RWPE2 (cell line): ENCODE measurements around the gene PCBP4.

Source experiments
- ATAC-seq: fragments of 200-7000 bp; cut with Tn5 transposase; 3 replicates; pipeline ENCODE4 v1.9.1; 2021; ENCODE audit warnings: low read depth
- DNase-seq: peaks from one replicate; pipeline ENCODE4 v3.0.0-alpha.2; 2020; ENCODE audit warnings: low spot score
- H3K27ac ChIP-seq: fragments of 450-650 bp; 2 replicates; pipeline ENCODE4 v1.5.1; 2017; ENCODE audit warnings: mild to moderate bottlenecking; ENCODE audit not compliant: poor library complexity, severe bottlenecking
- H3K27me3 ChIP-seq: fragments of 250-450 bp; sonication (Bioruptor Pico); 2 replicates; pipeline ENCODE4 v1.5.1; 2021; ENCODE audit warnings: mild to moderate bottlenecking, moderate library complexity; ENCODE audit not compliant: insufficient read depth, poor library complexity, severe bottlenecking
- H3K36me3 ChIP-seq: fragments of 250-450 bp; sonication (Bioruptor Pico); 2 replicates; pipeline ENCODE4 v1.5.1; 2020; ENCODE audit warnings: low read depth, mild to moderate bottlenecking, moderate library complexity
- H3K4me1 ChIP-seq: fragments of 250-450 bp; sonication (Bioruptor Pico); 2 replicates; pipeline ENCODE4 v1.5.1; 2021; ENCODE audit warnings: mild to moderate bottlenecking, moderate library complexity; ENCODE audit not compliant: insufficient read depth, poor library complexity, severe bottlenecking
- H3K4me3 ChIP-seq: fragments of 250-450 bp; sonication (Bioruptor Pico); 2 replicates; pipeline ENCODE4 v1.5.1; 2021; ENCODE audit warnings: mild to moderate bottlenecking, moderate library complexity; ENCODE audit not compliant: severe bottlenecking
- H3K9me3 ChIP-seq: fragments of 250-450 bp; sonication (Bioruptor Pico); 2 replicates; pipeline ENCODE4 v1.5.1; 2021; ENCODE audit warnings: mild to moderate bottlenecking, moderate library complexity; ENCODE audit not compliant: severe bottlenecking
- CTCF ChIP-seq: fragments of 450-650 bp; IDR thresholded peaks from one replicate; pipeline ENCODE4 v1.5.1; 2017; ENCODE audit warnings: mild to moderate bottlenecking, moderate library complexity; ENCODE audit not compliant: poor library complexity, severe bottlenecking

Gene PCBP4

GRCh38 chr3:51984269-51984647 is 17.0 kb upstream of the PCBP4 start:
- Histone ChIP-seq H3K27ac (peak overlapping the region; percentile 84), H3K36me3 (no peaks in the 10 kb centered on the region), H3K27me3 (no peaks in the 10 kb centered on the region), H3K4me1 (peaks cover 5% of the 10 kb centered on the region), H3K9me3 (no peaks in the 10 kb centered on the region), H3K4me3 (no peak overlapping the region)
- ATAC-seq (no peak), DNase-seq (no peak)
- TF ChIP-seq CTCF: no peak

- H3K27me3 ChIP-seq: no peaks in the 10 kb centered on the region
- no peak for DNase-seq
- peak overlapping the region; percentile 84 for H3K27ac ChIP-seq
- peak overlapping the region; percentile 37 for H3K4me3 ChIP-seq
- no peaks in the 10 kb centered on the region for H3K9me3 ChIP-seq
- ATAC-seq: no peak
- peaks cover 5% of the 10 kb centered on the region for H3K4me1 ChIP-seq
- TF ChIP-seq CTCF: no peak
- no peaks in the 10 kb centered on the region for H3K36me3 ChIP-seq
These were observed 16.5 kb upstream of the PCBP4 start for GRCh38 chr3:51983578-51984268.

GRCh38 chr3:51982838-51983577 is 15.8 kb upstream of the PCBP4 start, which contains the start of gene ACY1:
ACY1 (plus strand) TSS chr3:51983535; CDS start chr3:51984065, 530 bp downstream.
- H3K9me3 ChIP-seq: no peaks in the 10 kb centered on the region
- no peaks in the 10 kb centered on the region for H3K36me3 ChIP-seq
- H3K4me3 ChIP-seq: peak within 1 kb of the TSS; percentile 37
- ATAC-seq (peak; percentile 80), DNase-seq (peak; percentile 86)
- no peaks in the 10 kb centered on the region for H3K27me3 ChIP-seq
- peak within 1 kb of the TSS; percentile 84 for H3K27ac ChIP-seq
- peaks cover 5% of the 10 kb centered on the region for H3K4me1 ChIP-seq
- TF ChIP-seq CTCF: peak; percentile 45

GRCh38 chr3:51982352-51982837 is 15.1 kb upstream of the PCBP4 start:
- Histone ChIP-seq H3K4me3 (peak overlapping the region; percentile 37), H3K27ac (peak overlapping the region; percentile 84), H3K4me1 (peaks cover 9% of the 10 kb centered on the region), H3K9me3 (no peaks in the 10 kb centered on the region), H3K36me3 (no peaks in the 10 kb centered on the region), H3K27me3 (no peaks in the 10 kb centered on the region)
- DNase-seq: no peak
- TF ChIP-seq CTCF: peak; percentile 67
- ATAC-seq: peak; percentile 46

- no peak for TF ChIP-seq CTCF
- H3K27ac ChIP-seq: no peak overlapping the region
These were observed 13.0 kb upstream of the PCBP4 start for GRCh38 chr3:51980253-51980652.

More at GRCh38 chr3:51980253-51980652, 13.0 kb upstream of the PCBP4 start:
- Histone ChIP-seq H3K27me3 (no peaks in the 10 kb centered on the region), H3K4me3 (no peak overlapping the region), H3K36me3 (no peaks in the 10 kb centered on the region), H3K9me3 (no peaks in the 10 kb centered on the region), H3K4me1 (peaks cover 13% of the 10 kb centered on the region)
- ATAC-seq (no peak), DNase-seq (no peak)
